ENCODE measurements around the gene CEMIP. TPM values are rescaled to one million over a fixed set of nuclear protein-coding genes. Genes with fewer than 3 reads are reported as not detected.

CEMIP gene
- total RNA-seq, 1 experiment from 2014 or later: 3.1 TPM

GRCh38 chr15:80969316-80969715 is 190.1 kb downstream of the CEMIP start:
- Histone ChIP-seq H3K9me3 (ENCODE audit: low read length) (no peaks in the 10 kb centered on the region), H3F3A (ENCODE audit: low read length, unreplicated experiment) (no peaks in the 10 kb centered on the region), H3K79me2 (ENCODE audit: low read length) (peaks cover 6% of the 10 kb centered on the region; the same call in 1 of the 2 replicates), H3K4me2 (ENCODE audit: low read length) (no peak overlapping the region), H4K20me1 (ENCODE audit: low read length) (no peaks in the 10 kb centered on the region), H3K4me3 (ENCODE audit: low read length) (no peak overlapping the region), H3K9ac (ENCODE audit: low read length) (no peak overlapping the region), H3K27ac (ENCODE audit: low read length) (no peak overlapping the region), H3K27me3 (ENCODE audit: low read length) (no peaks in the 10 kb centered on the region), H2AFZ (ENCODE audit: low read length) (no peak overlapping the region), H3K4me1 (ENCODE audit: insufficient read depth, low read length) (peaks cover 19% of the 10 kb centered on the region), H3K9me2 (replicated peaks; ENCODE audit: low read length) (no peaks in the 10 kb centered on the region), H3K36me3 (ENCODE audit: low read depth, low read length) (peaks cover 4% of the 10 kb centered on the region; the same call in 1 of the 2 replicates)
- ChIA-PET CTCF (interaction anchor here (1.2 kb wide), 2 partner anchors 193 to 402 kb away, joined by 5 to 9 read pairs; no protein-coding TSS in a partner anchor), POLR2A (ENCODE audit: unreplicated experiment) (interaction anchor here (0.6 kb wide), 1 partner anchor 586 kb away, joined by 3 read pairs; no protein-coding TSS in a partner anchor)
- no peak for ATAC-seq
- no peak for DNase-seq
- TF ChIP-seq CTCF (conservative IDR thresholded peaks at IDR 0.05; ENCODE audit: low read depth, low read length) (no peak), EZH2 (IDR thresholded peaks at IDR 0.05; ENCODE audit: low read length, unreplicated experiment) (no peak), EZH2phosphoT487 (IDR thresholded peaks at IDR 0.05; ENCODE audit: borderline replicate concordance, low read length) (no peak)
- BruUV-seq (replicated peaks): no TSS peak
- intact Hi-C loops (cut with micrococcal nuclease): no loop called here

GRCh38 chr15:80970018-80970657 is 191.0 kb downstream of the CEMIP start:
- H3K4me2 ChIP-seq (ENCODE audit: low read length): peak overlapping the region; percentile 63
- ChIA-PET POLR2A (ENCODE audit: unreplicated experiment) (interaction anchor here (0.6 kb wide), 1 partner anchor 587 kb away, joined by 3 read pairs; no protein-coding TSS in a partner anchor), CTCF (interaction anchor here (1.2 kb wide), 2 partner anchors 193 to 403 kb away, joined by 5 to 9 read pairs; no protein-coding TSS in a partner anchor)
- H3K36me3 ChIP-seq (ENCODE audit: low read depth, low read length): peaks cover 4% of the 10 kb centered on the region; the same call in 1 of the 2 replicates
- intact Hi-C loops (cut with micrococcal nuclease): loop anchor here (1.0 to 10.0 kb wide), 7 partner anchors 55 to 515 kb away; no protein-coding TSS in a partner anchor
- TF ChIP-seq EZH2phosphoT487 (IDR thresholded peaks at IDR 0.05; ENCODE audit: borderline replicate concordance, low read length) (no peak), CTCF (conservative IDR thresholded peaks at IDR 0.05; ENCODE audit: low read depth, low read length) (peak; percentile 87), EZH2 (IDR thresholded peaks at IDR 0.05; ENCODE audit: low read length, unreplicated experiment) (no peak)
- peak; percentile 78 for DNase-seq
- H4K20me1 ChIP-seq (ENCODE audit: low read length): no peaks in the 10 kb centered on the region
- peaks cover 19% of the 10 kb centered on the region for H3K4me1 ChIP-seq (ENCODE audit: insufficient read depth, low read length)
- H3K27me3 ChIP-seq (ENCODE audit: low read length): no peaks in the 10 kb centered on the region
- H2AFZ ChIP-seq (ENCODE audit: low read length): no peak overlapping the region
- H3K79me2 ChIP-seq (ENCODE audit: low read length): peaks cover 9% of the 10 kb centered on the region
- H3K9ac ChIP-seq (ENCODE audit: low read length): no peak overlapping the region
- BruUV-seq (replicated peaks): no TSS peak
- peak overlapping the region; percentile 29 for H3K27ac ChIP-seq (ENCODE audit: low read length)
- no peaks in the 10 kb centered on the region for H3F3A ChIP-seq (ENCODE audit: low read length, unreplicated experiment)
- H3K4me3 ChIP-seq (ENCODE audit: low read length): peak overlapping the region; percentile 5; the same call in 1 of the 2 replicates
- no peaks in the 10 kb centered on the region for H3K9me3 ChIP-seq (ENCODE audit: low read length)
- H3K9me2 ChIP-seq (replicated peaks; ENCODE audit: low read length): no peaks in the 10 kb centered on the region
- peak; percentile 78 for ATAC-seq

All from PC-3 (cell line).